Measurements from ENCODE around the gene SMTN. TPM values are rescaled to one million over a fixed set of nuclear protein-coding genes. Genes with fewer than 3 reads are reported as not detected.

SMTN gene
- total and polyA plus RNA-seq, 10 of the 15 experiments (the other 5 are each of a cell fraction or from before 2014, with no cell fraction given): 0.92 to 21.9 (median 4.8) TPM

DNA sequence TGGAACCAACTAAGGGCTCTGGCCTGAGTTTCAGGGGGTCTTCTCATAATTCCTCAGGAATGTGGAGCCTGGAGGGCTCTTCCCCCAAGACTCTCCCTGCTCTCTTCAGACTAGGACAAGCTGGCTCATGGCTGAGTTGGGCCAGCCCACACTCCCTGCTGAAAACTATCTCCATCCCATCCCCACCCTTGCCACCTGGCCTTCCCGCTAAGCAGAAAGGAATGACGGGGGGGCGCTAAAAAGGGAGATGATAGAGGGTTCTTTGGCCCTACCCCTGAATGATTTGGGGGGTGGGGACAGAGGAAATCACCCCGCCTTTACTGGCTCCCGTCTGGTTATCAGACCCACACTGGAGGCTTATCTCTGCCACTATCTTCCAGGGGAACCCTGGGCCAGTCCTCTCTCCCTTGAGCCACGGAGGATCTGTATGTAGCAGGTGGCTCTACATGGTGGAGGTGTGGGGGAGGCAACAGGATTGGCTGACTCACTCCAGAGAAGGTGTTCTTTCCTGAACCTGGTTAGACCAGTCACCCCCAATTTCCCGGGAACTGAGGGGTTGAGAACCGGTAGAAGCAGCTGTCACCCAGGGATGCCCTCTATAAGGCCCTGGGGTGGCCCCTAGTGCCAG, 5.7 kb downstream of the SMTN start:
- in situ Hi-C loops (cut with MboI): no loop called here
- ChIA-PET CTCF (interaction anchor here (1.5 to 7.9 kb wide), 6 partner anchors 9 to 390 kb away, joined by 3 to 59 read pairs (median 9); no protein-coding TSS in a partner anchor), POLR2A (interaction anchor here (0.5 kb wide), 1 partner anchor 300 kb away, joined by 3 read pairs; no protein-coding TSS in a partner anchor), RAD21 (ENCODE audit: unreplicated experiment) (interaction anchor here (3.9 kb wide), 1 partner anchor 118 kb away, joined by 22 read pairs; the partner anchor contains the start of genes MORC2 and TUG1), SMC1A (ENCODE audit: uncharacterized antibody, unreplicated experiment) (no interaction called here)
- intact Hi-C loops (cut with micrococcal nuclease; ENCODE audit: unreplicated experiment): loop anchor here (5.0 to 10.0 kb wide), 3 partner anchors 208 to 452 kb away; partner anchors contain the start of genes PIK3IP1 and SLC35E4
- H2AFZ ChIP-seq (ENCODE audit: control insufficient read depth, low read depth, low read length): no peak overlapping the region
- TF ChIP-seq MTA3 (IDR thresholded peaks at IDR 0.05; ENCODE audit: borderline replicate concordance, low read length) (no peak), PAX8 (IDR thresholded peaks at IDR 0.05) (no peak), NR2C2 (IDR thresholded peaks at IDR 0.05; ENCODE audit: borderline replicate concordance, control insufficient read depth, insufficient read length, low read depth) (no peak), GATAD2B (conservative IDR thresholded peaks at IDR 0.05; ENCODE audit: low read depth) (no peak), MTA2 (IDR thresholded peaks at IDR 0.05; ENCODE audit: low read depth) (no peak)
- TF ChIP-seq, protein P1, sequence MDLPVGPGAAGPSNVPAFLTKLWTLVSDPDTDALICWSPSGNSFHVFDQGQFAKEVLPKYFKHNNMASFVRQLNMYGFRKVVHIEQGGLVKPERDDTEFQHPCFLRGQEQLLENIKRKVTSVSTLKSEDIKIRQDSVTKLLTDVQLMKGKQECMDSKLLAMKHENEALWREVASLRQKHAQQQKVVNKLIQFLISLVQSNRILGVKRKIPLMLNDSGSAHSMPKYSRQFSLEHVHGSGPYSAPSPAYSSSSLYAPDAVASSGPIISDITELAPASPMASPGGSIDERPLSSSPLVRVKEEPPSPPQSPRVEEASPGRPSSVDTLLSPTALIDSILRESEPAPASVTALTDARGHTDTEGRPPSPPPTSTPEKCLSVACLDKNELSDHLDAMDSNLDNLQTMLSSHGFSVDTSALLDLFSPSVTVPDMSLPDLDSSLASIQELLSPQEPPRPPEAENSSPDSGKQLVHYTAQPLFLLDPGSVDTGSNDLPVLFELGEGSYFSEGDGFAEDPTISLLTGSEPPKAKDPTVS (IDR thresholded peaks at IDR 0.05; ENCODE audit: low read depth, low read length): no peak
- peaks cover 11% of the 10 kb centered on the region for H3K79me2 ChIP-seq (ENCODE audit: control insufficient read depth, insufficient read depth, low read length)
- H3K27ac ChIP-seq (ENCODE audit: control insufficient read depth, insufficient read depth): no peak overlapping the region
- no peaks in the 10 kb centered on the region for H3K9me3 ChIP-seq (replicated peaks; ENCODE audit: control insufficient read depth, insufficient read depth, low read length)
- DNase-seq (ENCODE audit: low read depth, low spot score) (no peak), ATAC-seq (no peak), FAIRE-seq (no peak)
- H3K4me2 ChIP-seq (ENCODE audit: control insufficient read depth, insufficient read depth): no peak overlapping the region
- H3K27me3 ChIP-seq (replicated peaks in 1 of 2; ENCODE audit: control insufficient read depth in 2 of 2, insufficient read depth in 2 of 2, low read length in 1 of 2): no peaks in the 10 kb centered on the region
- no peak overlapping the region for H3K4me3 ChIP-seq
- H4K20me1 ChIP-seq (ENCODE audit: control insufficient read depth, insufficient read depth): no peaks in the 10 kb centered on the region
- H3K36me3 ChIP-seq (ENCODE audit: control insufficient read depth in 2 of 2, insufficient read depth in 2 of 2, low read length in 1 of 2): peaks cover 0 to 8% of the 10 kb centered on the region in 2 experiments; a peak in 2 of 4 replicates
- 81% methylated on average over 8 of the region's 8 CpGs for WGBS (ENCODE audit: insufficient coverage, insufficient replicate concordance, low lambda C conversion rate, missing lambda C conversion rate)
- no peak overlapping the region for H3K9ac ChIP-seq (ENCODE audit: control insufficient read depth, insufficient read depth, low read length)
- no TSS peak for BruUV-seq (replicated peaks)
- peaks cover 20% of the 10 kb centered on the region for H3K4me1 ChIP-seq (ENCODE audit: control insufficient read depth, insufficient read depth, low read length)
